Fibroblast of skin of left biceps (primary cell): Measurements from ENCODE around the gene PDE4D.
"Not testable (repeated sequence)": the region's sequence is repeated elsewhere in the genome, so short reads cannot be mapped to it uniquely, and the experiment has no call there.

Source experiments
- DNase-seq, 2 experiments: peaks; one replicate each; pipeline ENCODE4 v3.0.0-alpha.2; 2013; ENCODE audit warnings: low read depth in 2 of 2

The PDE4D gene

GRCh38 chr5:59704936-59705335 is 188.6 kb downstream of the PDE4D start:
- no peak for DNase-seq

- DNase-seq = no peak
These were observed 189.7 kb downstream of the PDE4D start for GRCh38 chr5:59703789-59704188.

GRCh38 chr5:59698207-59699178 is 195.0 kb downstream of the PDE4D start:
- DNase-seq = no peak

GRCh38 chr5:59694411-59694810 is 199.1 kb downstream of the PDE4D start:
- DNase-seq = no peak

GRCh38 chr5:59693492-59694309 is 199.8 kb downstream of the PDE4D start:
- no peak for DNase-seq

- no peak for DNase-seq
These were observed 207.7 kb downstream of the PDE4D start for GRCh38 chr5:59685793-59686192.

GRCh38 chr5:59685191-59685530 is 208.4 kb downstream of the PDE4D start:
- DNase-seq = no peak

GRCh38 chr5:59684388-59685190 is 208.9 kb downstream of the PDE4D start:
- no peak for DNase-seq

- DNase-seq = no peak
These were observed 210.2 kb downstream of the PDE4D start for GRCh38 chr5:59683311-59683710.

- DNase-seq = no peak
These were observed 211.0 kb downstream of the PDE4D start for GRCh38 chr5:59682542-59682941.

- DNase-seq = no peak
These were observed 214.6 kb downstream of the PDE4D start for GRCh38 chr5:59678943-59679342.

- DNase-seq = no peak
These were observed 218.8 kb downstream of the PDE4D start for GRCh38 chr5:59674763-59675162.

GRCh38 chr5:59673438-59674058 is 220.0 kb downstream of the PDE4D start:
- DNase-seq = peak; percentile 28 to 32

- no peak for DNase-seq
These were observed 227.0 kb downstream of the PDE4D start for GRCh38 chr5:59666440-59667068.

GRCh38 chr5:59665832-59666203 is 227.7 kb downstream of the PDE4D start:
- not testable (repeated sequence) for DNase-seq

- DNase-seq = no peak
These were observed 228.3 kb downstream of the PDE4D start for GRCh38 chr5:59665086-59665831.

GRCh38 chr5:59661954-59662615 is 231.4 kb downstream of the PDE4D start:
- DNase-seq = no peak

- DNase-seq = no peak
These were observed 232.2 kb downstream of the PDE4D start for GRCh38 chr5:59661311-59661710.

- no peak for DNase-seq
These were observed 232.8 kb downstream of the PDE4D start for GRCh38 chr5:59660737-59661136.
